GM19395 (cell line): ENCODE measurements around the gene FBXO8.
A peak's percentile ranks its signal among the peaks of the same experiment; 100 is the strongest.
"Not testable (repeated sequence)": the region's sequence is repeated elsewhere in the genome, so short reads cannot be mapped to it uniquely, and the experiment has no call there.

Source experiments
- ATAC-seq: cut with Tn5 transposase; IDR thresholded peaks from one replicate; pipeline ENCODE4 v1.9.1; 2021; ENCODE audit warnings: mild to moderate bottlenecking, moderate library complexity; ENCODE audit not compliant: unreplicated experiment

FBXO8 gene

DNA sequence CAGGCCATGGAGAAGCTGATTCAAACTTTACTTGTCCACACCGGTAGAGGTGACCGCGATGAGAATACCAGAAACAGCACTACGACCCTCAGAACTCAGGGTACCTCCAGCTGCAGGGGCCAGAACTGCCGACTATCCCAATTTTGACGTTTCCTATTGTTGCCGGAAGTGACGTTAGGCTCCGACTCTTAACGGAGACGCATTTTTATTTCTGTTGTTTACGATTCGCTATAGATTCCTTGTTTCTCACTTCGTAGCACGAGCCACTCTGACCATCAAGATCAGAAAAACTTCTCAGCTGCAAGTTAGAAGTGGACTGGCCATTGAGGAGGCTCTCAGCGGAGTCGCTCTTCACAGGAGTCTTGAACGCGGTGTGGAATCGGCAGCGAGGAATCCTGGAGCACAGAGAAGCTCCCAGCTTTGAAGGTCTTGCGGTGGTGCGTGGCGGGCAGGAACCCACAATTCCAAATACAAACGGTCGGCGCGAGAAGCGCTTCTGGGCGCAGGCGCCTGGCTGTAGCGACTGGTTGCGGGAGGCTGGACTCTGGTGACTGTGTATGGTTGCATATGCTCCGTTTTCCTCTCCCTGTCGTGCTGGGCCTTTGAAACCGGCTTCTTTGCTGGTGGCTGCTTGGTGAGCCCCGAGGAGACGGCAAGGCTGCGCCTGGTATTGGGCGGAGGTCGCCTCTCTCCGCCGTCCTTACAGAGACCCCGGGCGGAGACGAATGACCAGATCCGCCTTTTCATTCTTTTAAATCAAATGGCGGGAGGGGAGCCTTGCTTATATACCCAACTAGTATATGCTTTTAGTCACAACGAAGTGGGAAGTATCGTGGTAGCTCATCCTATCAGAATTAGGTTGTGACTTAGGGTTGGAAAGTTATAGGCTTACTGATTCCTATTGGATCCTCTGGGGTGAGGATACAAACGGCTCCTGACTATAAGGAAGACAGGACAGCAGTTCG lies at the start of gene FBXO8, which contains the start of gene CEP44:
TSS of gene FBXO8 (minus strand) at position 161 of the 965 bp plus-strand sequence. CDS start 20,575 bp downstream, outside the sequence.
TSS of gene CEP44 (plus strand) at position 405 of the 965 bp plus-strand sequence. CDS start 15,211 bp downstream, outside the sequence.
- ATAC-seq = peak; percentile 73

GRCh38 chr4:174332741-174333493 lies 49.5 kb upstream of the FBXO8 start:
- no peak for ATAC-seq

GRCh38 chr4:174324725-174325124 lies 41.3 kb upstream of the FBXO8 start:
- ATAC-seq = no peak

GRCh38 chr4:174324236-174324635 lies 40.8 kb upstream of the FBXO8 start:
- ATAC-seq = no peak

- ATAC-seq = no peak
These were observed 37.2 kb upstream of the FBXO8 start for GRCh38 chr4:174320494-174321199.

DNA sequence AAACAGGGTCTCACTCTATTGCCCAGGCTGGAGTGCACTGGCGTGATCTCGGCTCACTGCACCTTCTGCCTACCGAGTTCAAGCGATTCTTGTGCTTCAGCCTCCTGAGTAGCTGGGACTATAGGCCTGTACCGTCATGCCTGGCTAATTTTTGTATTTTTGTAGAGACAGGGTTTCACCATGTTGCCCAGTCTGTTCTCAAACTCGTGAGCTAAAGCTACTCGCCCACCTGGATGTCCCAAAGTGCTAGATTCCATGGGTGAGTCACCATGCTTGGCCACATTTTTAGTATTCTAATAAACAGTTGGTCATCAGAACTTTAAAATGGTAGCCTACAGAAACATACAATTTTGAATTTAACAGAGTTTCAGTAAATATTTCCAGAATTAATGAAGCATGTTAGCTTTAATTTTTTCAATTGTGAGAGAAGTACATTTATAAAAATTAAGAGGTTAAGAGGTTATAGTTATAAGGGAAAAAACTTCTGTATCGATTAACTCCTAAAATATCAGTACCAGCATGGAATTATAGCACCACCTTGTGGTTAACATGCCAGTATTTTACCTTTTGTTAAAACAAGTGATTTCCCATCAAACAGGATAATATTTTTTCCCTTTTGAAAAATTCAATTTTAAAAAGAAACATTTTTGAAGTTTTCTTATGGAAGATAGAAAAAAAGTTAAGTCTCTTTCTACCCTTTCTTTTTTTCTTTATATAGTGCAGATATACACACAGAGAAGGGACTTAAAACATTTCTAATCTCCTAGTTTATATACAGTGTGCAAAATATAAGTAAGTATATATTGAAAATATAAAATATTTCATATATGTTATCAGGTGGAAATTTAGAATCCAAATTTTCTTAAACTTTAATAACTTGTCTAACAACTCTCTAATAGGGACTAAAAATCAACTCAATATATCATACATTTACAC lies 35.6 kb upstream of the FBXO8 start:
- ATAC-seq = peak; percentile 59

- ATAC-seq = no peak
These were observed 34.1 kb upstream of the FBXO8 start for GRCh38 chr4:174317531-174317930.

GRCh38 chr4:174316954-174317353 lies 33.5 kb upstream of the FBXO8 start:
- no peak for ATAC-seq

DNA sequence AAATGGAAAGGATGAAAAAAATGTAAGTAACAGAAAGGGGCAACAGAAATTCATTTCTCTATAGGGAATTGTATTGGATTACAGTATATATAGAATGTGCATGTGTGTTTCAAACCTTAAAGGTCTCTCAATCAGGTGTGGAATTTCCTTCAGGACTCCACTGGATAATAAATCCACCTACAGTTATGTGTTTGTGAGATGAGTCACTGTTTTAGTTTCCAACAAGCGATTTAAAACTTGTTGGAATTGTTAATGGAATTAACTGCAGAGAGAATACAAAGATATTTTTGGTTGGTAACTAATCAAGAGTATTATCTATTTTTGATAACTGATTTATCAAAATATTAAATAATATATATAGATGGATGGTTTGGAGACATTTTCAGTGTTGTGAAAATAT lies 33.1 kb upstream of the FBXO8 start:
- no peak for ATAC-seq

DNA sequence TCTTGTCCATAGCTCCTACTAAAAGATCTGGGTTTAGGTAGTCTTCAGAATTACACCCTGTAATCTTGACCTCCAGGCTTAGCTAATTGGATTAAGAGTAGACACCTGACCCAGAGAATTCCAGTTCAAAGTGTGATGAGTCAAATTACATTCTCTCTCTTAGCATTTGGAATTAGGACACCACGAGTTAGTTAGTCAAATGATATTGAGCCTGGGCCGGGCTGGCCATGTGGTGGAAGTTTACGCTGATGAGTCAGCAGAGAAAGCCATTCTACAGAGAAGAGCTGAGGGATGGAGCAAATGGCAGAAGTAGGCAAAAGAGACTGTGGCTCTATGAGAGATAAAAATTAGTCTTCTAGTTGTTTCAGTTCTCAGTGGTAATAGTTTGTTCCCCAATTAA lies 31.3 kb upstream of the FBXO8 start:
- ATAC-seq = no peak

DNA sequence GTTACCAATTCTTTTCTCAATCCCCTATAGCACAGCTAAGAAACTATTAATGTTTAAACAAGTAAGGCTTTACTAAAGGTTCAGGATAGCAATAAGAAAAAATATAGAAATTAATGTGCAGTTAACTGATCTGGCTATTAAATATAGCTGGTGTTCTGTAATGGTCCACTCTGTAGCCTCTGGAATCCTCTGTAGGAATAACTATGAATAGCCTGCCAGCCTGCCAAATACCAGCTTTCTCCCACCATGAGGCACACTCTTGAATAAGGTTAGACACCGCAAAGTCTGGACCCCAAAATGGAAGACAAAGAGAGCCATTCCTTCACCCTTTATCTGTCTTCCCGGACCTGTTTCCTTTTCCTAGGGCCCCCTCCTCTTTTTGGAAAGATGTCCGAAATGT lies 30.8 kb upstream of the FBXO8 start:
- ATAC-seq = no peak

DNA sequence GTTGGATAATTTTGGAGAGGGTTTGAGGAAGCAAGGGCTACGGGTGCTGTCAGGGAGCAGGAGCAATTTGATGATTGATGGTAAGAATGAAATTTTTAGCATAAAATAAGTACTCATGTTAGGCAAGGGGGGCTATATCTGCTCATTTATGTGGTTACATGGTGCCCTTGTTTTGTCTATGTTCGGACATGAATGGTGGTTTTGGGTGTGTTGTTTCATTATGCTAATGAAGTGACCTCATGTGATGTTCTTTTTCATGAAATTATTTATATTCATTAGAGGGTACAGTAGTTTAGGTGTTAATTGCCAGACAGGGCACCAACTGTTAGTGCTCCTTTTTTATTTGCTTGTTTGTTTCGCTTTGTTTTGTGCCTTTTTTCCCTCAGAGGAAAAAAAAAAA lies 29.5 kb upstream of the FBXO8 start:
- no peak for ATAC-seq

DNA sequence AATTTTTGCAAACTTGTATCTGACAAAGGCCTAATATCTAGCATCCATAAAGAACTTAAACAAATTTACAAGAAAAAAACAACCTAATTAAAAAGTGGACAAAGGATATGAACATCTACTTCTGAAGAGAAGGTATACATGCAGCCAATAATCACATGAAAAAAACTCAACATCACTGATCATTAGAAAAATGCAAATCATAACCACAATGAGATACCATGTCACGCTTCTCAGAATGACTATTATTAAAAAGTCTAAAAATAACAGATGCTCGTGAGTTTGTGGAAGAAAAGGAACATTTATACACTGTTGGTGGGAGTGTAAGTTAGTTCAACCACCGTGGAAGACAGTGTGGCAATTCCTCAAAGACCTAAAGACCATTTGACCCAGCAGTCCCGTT lies 24.2 kb upstream of the FBXO8 start:
- ATAC-seq = peak; percentile 83

GRCh38 chr4:174305961-174306360 lies 22.5 kb upstream of the FBXO8 start:
- ATAC-seq = no peak

DNA sequence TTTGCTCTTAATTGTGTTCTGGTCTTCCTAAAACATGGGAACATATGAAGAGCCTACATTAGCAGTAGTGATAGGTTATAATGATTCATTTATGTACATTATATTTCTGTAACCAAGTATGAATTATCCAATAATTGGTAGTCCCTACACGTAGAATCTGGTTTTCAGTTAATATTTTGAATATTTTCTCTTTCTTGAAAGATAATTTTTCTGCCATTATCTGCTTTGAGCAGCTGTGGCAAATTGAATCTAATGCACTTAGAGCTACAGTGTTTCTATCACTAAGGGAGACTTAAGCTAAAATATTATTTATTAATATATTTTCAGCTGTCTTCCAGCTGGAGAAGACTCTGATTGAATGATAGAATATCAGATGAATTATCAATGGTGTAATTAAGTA lies 21.2 kb upstream of the FBXO8 start:
- ATAC-seq = no peak

DNA sequence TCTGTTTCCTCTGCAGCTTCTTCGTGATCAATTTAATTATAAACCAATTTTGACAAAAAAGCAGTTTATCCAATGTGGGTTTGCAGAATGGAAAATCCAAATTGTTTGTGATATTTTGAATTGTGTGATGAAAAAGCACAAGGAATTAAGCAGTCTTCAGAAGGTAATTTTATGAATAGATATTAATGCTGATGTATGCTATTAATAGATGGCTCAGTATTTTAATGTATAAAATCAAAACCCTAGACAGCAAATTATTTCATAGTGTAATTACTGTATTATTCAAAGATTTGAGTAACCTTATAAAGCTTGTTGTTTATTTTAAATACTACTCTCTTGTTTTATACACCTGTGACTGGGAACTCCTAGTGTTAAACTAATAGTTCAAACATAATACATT lies 20.2 kb upstream of the FBXO8 start:
- no peak for ATAC-seq

- ATAC-seq = not testable (repeated sequence)
These were observed 11.7 kb upstream of the FBXO8 start for GRCh38 chr4:174295142-174295541.

DNA sequence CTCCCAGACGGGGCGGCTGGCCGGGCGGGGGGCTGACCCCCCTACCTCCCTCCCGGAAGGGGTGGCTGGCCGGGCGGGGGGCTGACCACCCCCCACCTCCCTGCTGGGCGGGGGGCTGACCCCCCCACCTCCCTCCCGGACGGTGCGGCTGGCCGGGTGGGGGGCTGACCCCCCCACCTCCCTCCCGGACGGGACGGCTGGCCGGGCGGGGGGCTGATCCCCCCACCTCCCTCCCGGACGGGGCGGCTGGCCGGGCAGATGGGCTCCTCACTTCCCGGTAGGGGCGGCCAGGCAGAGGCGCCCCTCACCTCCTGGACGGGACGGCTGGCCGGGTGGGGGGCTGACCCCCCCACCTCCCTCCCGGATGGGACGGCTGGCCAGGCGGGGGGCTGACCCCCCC lies 11.2 kb upstream of the FBXO8 start:
- ATAC-seq = not testable (repeated sequence)

DNA sequence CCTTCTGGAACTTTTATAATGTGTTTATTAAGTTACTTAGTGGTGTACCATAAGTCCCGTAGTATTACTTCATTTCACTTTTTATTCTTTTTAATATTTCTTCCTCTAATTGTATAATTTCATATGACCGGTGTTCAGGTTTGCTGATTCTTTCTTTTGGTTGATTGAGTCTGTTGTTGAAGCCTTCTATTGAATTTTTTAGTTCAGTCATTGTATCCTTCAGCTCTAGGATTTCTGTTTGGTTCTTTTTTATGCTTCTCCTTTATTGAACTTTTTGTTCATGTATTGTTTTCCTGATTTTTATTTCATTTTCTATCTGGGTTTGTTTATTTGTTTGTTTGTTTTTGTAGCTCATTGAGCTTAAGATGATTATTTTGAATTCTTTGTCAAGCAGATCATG lies 9.0 kb upstream of the FBXO8 start:
- ATAC-seq = no peak

- ATAC-seq = no peak
These were observed 3.4 kb upstream of the FBXO8 start for GRCh38 chr4:174286870-174287269.
